Suprapubic skin (tissue), 4 donors: ENCODE data around the gene SLC16A12.

Source experiments
- POLR2A ChIP-seq, 2 donors: fragments of 450-650 bp; IDR thresholded peaks; one replicate each; pipeline ENCODE4 v1.6.1; 2017; ENCODE audit warnings: antibody characterized with exemption in 2 of 2, mild to moderate bottlenecking in 2 of 2, moderate library complexity in 2 of 2
- POLR2AphosphoS5 ChIP-seq, 3 donors: sonication (generic); formaldehyde crosslinking; IDR thresholded peaks; one replicate each; pipeline ENCODE4 v1.6.1; 2017; ENCODE audit warnings: antibody characterized with exemption in 3 of 3
- TF ChIP-seq, protein P1 (sequence below), 2 donors: fragments of 200-600 bp in 1 of 2; fragments of 450-650 bp in 1 of 2; sonication (generic) in 1 of 2; IDR thresholded peaks; one replicate each; pipeline ENCODE4 v1.5.1; 2016 to 2019; ENCODE audit warnings: antibody characterized with exemption in 2 of 2, mild to moderate bottlenecking in 1 of 2, moderate library complexity in 1 of 2

DNA sequence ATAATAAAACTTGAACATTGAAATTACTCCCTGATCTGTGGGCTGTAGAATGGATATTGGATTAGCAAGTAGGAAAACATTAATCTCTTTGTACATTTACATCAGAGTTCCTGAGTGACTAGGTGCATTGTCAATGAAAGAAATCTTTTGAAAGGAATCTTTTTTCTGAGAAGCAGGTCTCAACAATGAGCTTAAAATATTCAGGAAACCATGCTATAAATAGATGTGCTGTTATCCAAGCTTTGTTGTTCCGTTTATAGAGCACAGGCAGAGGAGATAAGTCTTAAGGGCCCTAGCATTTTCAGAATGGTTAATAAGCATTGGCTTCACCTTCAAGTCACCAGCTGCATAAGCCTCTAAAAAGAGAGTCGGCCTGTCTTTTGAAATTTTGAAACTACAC lies 41.3 kb upstream of the SLC16A12 start:
- TF ChIP-seq, protein P1, sequence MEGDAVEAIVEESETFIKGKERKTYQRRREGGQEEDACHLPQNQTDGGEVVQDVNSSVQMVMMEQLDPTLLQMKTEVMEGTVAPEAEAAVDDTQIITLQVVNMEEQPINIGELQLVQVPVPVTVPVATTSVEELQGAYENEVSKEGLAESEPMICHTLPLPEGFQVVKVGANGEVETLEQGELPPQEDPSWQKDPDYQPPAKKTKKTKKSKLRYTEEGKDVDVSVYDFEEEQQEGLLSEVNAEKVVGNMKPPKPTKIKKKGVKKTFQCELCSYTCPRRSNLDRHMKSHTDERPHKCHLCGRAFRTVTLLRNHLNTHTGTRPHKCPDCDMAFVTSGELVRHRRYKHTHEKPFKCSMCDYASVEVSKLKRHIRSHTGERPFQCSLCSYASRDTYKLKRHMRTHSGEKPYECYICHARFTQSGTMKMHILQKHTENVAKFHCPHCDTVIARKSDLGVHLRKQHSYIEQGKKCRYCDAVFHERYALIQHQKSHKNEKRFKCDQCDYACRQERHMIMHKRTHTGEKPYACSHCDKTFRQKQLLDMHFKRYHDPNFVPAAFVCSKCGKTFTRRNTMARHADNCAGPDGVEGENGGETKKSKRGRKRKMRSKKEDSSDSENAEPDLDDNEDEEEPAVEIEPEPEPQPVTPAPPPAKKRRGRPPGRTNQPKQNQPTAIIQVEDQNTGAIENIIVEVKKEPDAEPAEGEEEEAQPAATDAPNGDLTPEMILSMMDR (IDR thresholded peaks at IDR 0.05) = no peak
- TF ChIP-seq POLR2A (IDR thresholded peaks at IDR 0.05) (no peak), POLR2AphosphoS5 (IDR thresholded peaks at IDR 0.05) (no peak)
